Measurements from ENCODE around the gene PDZK1IP1.

DNA sequence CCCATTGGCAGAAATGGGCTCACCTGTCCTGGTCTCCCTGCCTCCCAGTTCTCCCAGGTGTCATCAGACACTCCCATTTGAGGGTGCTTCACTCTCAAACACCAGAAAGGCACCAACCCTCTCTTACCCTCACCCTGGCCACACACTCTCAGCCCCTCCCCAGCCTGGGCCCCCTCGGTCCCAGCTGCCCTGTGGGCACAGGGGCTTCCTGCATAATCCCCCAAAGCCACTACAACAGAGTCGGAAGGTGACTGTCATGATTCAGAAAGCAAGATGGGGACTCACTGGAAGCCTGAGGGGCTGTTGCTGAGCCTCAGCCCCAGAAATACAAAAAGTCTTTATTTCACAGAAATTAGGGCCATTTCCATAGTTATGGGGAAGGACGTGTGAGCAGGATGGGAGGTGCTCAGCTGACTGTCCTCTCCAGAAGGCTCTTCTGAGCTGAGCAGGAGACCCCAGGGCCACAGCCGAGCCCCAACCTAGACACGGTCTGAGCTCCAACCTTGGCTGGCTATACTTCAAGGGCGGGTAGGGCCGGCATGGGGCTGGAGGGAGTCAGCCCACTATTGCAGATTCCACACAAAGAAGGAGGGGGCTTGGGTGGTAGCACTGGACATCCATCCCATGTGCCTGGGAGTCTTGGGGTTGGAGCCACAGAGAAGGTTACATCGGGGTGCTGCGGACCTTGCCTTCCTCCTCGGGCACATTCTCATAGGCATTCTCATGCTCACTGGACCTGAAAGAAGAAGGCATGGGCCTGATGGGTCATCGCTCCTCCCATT is 6.3 kb downstream of the PDZK1IP1 start:
- no peak for TF ChIP-seq POLR2A (IDR thresholded peaks at IDR 0.05)
- no peak for TF ChIP-seq POLR2AphosphoS5 (IDR thresholded peaks at IDR 0.05)
- TF ChIP-seq, protein P1, sequence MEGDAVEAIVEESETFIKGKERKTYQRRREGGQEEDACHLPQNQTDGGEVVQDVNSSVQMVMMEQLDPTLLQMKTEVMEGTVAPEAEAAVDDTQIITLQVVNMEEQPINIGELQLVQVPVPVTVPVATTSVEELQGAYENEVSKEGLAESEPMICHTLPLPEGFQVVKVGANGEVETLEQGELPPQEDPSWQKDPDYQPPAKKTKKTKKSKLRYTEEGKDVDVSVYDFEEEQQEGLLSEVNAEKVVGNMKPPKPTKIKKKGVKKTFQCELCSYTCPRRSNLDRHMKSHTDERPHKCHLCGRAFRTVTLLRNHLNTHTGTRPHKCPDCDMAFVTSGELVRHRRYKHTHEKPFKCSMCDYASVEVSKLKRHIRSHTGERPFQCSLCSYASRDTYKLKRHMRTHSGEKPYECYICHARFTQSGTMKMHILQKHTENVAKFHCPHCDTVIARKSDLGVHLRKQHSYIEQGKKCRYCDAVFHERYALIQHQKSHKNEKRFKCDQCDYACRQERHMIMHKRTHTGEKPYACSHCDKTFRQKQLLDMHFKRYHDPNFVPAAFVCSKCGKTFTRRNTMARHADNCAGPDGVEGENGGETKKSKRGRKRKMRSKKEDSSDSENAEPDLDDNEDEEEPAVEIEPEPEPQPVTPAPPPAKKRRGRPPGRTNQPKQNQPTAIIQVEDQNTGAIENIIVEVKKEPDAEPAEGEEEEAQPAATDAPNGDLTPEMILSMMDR (IDR thresholded peaks at IDR 0.05): no peak
